ENCODE results near the gene EIF1. TPM values are rescaled to one million over a fixed set of nuclear protein-coding genes. Genes with fewer than 3 reads are reported as not detected.
A peak's percentile ranks its signal among the peaks of the same experiment; 100 is the strongest.

The EIF1 gene
- polyA plus RNA-seq, 1 experiment: 251 TPM

DNA sequence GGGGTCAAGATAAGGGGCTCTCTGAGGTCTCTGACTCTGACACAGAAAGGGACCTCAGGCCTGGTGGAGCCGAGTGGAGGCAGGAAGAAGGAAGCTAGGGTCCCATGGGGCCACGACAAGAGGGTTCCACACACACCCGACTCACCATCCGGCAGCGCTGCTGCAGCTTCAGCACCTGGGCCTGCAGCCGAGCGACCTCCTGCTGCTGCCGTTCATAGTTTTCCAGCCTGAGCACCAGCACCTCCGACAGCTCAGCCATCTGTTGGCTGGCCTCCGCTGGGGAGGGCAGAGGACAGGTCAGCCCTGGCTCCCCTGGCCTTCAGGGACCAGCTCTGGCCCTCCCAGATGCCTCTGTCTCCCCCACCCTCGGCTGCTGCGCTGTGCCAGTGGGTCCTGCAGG is 39.4 kb downstream of the EIF1 start:
- ChIA-PET POLR2A (no interaction called here), CTCF (no interaction called here)
- no peaks in the 10 kb centered on the region for H3K36me3 ChIP-seq (ENCODE audit: control insufficient read depth, insufficient read depth, low read length)
- no peak for DNase-seq (ENCODE audit: low read depth)
- H3K27me3 ChIP-seq (ENCODE audit: control insufficient read depth, insufficient read depth, low read length): peaks cover 22% of the 10 kb centered on the region
- TF ChIP-seq, protein P1, sequence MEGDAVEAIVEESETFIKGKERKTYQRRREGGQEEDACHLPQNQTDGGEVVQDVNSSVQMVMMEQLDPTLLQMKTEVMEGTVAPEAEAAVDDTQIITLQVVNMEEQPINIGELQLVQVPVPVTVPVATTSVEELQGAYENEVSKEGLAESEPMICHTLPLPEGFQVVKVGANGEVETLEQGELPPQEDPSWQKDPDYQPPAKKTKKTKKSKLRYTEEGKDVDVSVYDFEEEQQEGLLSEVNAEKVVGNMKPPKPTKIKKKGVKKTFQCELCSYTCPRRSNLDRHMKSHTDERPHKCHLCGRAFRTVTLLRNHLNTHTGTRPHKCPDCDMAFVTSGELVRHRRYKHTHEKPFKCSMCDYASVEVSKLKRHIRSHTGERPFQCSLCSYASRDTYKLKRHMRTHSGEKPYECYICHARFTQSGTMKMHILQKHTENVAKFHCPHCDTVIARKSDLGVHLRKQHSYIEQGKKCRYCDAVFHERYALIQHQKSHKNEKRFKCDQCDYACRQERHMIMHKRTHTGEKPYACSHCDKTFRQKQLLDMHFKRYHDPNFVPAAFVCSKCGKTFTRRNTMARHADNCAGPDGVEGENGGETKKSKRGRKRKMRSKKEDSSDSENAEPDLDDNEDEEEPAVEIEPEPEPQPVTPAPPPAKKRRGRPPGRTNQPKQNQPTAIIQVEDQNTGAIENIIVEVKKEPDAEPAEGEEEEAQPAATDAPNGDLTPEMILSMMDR (IDR thresholded peaks at IDR 0.05; ENCODE audit: insufficient read depth, low read depth, low read length): no peak
- H3K4me3 ChIP-seq (ENCODE audit: low read depth, low read length): no peak overlapping the region

DNA sequence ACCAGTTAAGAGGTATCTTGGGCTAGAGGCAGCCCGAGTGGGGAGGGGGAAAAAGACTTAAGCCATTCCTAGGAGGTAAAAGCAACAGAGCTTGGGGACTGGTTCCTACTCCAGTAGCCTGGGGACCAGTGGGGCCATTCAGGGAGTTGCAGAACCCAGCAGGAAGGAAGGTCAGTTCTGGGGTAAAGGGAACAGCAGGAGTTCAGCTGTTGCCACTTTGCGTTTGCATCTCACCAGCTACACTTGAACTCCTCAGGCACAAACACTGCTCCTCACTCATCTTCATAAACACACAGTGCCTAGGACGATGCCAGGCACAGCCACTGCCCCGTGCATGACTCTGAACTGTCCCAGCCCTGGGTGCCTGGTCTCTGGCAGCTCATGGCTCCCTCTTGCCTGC is 41.8 kb downstream of the EIF1 start:
- H3K27me3 ChIP-seq (ENCODE audit: control insufficient read depth, insufficient read depth, low read length): peaks cover 32% of the 10 kb centered on the region
- H3K4me3 ChIP-seq (ENCODE audit: low read depth, low read length): no peak overlapping the region
- no peak for DNase-seq (ENCODE audit: low read depth)
- POLR2A ChIA-PET: no interaction called here
- H3K36me3 ChIP-seq (ENCODE audit: control insufficient read depth, insufficient read depth, low read length): no peaks in the 10 kb centered on the region
- TF ChIP-seq, protein P1 (IDR thresholded peaks at IDR 0.05; ENCODE audit: insufficient read depth, low read depth, low read length): no peak
- CTCF ChIA-PET: interaction anchor here (0.6 to 14.6 kb wide), 4 partner anchors 10 to 230 kb away, joined by 3 to 125 read pairs (median 3); no protein-coding TSS in a partner anchor

GRCh38 chr17:41731836-41732235 is 43.2 kb downstream of the EIF1 start:
- TF ChIP-seq, protein P1 (IDR thresholded peaks at IDR 0.05; ENCODE audit: insufficient read depth, low read depth, low read length): no peak
- POLR2A ChIA-PET: interaction anchor here (0.7 kb wide), 1 partner anchor 39 kb away, joined by 3 read pairs; no protein-coding TSS in a partner anchor
- Histone ChIP-seq H3K36me3 (ENCODE audit: control insufficient read depth, insufficient read depth, low read length) (no peaks in the 10 kb centered on the region), H3K27me3 (ENCODE audit: control insufficient read depth, insufficient read depth, low read length) (peaks cover 39% of the 10 kb centered on the region), H3K4me3 (ENCODE audit: low read depth, low read length) (no peak overlapping the region)
- no peak for DNase-seq (ENCODE audit: low read depth)
- CTCF ChIA-PET: interaction anchor here (0.6 to 14.6 kb wide), 4 partner anchors 11 to 340 kb away, joined by 3 to 125 read pairs (median 3); no protein-coding TSS in a partner anchor

- TF ChIP-seq, protein P1 (IDR thresholded peaks at IDR 0.05; ENCODE audit: insufficient read depth, low read depth, low read length): no peak
- ChIA-PET CTCF (interaction anchor here (1.0 to 14.6 kb wide), 3 partner anchors 53 to 75 kb away, joined by 3 to 125 read pairs (median 3); partner anchors contain the start of gene JUP), POLR2A (no interaction called here)
- peaks cover 45% of the 10 kb centered on the region for H3K27me3 ChIP-seq (ENCODE audit: control insufficient read depth, insufficient read depth, low read length)
- peak overlapping the region; percentile 41 for H3K4me3 ChIP-seq (ENCODE audit: low read depth, low read length)
- no peak for DNase-seq (ENCODE audit: low read depth)
- no peaks in the 10 kb centered on the region for H3K36me3 ChIP-seq (ENCODE audit: control insufficient read depth, insufficient read depth, low read length)
Measured at GRCh38 chr17:41733348-41734138, 44.9 kb downstream of the EIF1 start.

GRCh38 chr17:41734139-41734948 is 45.7 kb downstream of the EIF1 start, which contains the start of gene HAP1:
Gene HAP1, minus strand, starts transcription at chr17:41734643. Its CDS starts 9 bp downstream, at chr17:41734634.
- H3K4me3 ChIP-seq (ENCODE audit: low read depth, low read length): peak within 1 kb of the TSS; percentile 41
- peaks cover 45% of the 10 kb centered on the region for H3K27me3 ChIP-seq (ENCODE audit: control insufficient read depth, insufficient read depth, low read length)
- CTCF ChIA-PET: interaction anchor here (1.0 to 14.6 kb wide), 3 partner anchors 52 to 74 kb away, joined by 3 to 125 read pairs (median 3); partner anchors contain the start of gene JUP
- POLR2A ChIA-PET: no interaction called here
- TF ChIP-seq, protein P1 (IDR thresholded peaks at IDR 0.05; ENCODE audit: insufficient read depth, low read depth, low read length): no peak
- no peak for DNase-seq (ENCODE audit: low read depth)
- no peaks in the 10 kb centered on the region for H3K36me3 ChIP-seq (ENCODE audit: control insufficient read depth, insufficient read depth, low read length)

All from BJ (cell line).